Measurements from ENCODE around the gene CAPRIN2.

Gene CAPRIN2

GRCh38 chr12:30679241-30679640 is 75.5 kb downstream of the CAPRIN2 start:
- H3K27ac ChIP-seq = no peak overlapping the region
- no peak for TF ChIP-seq CTCF (conservative IDR thresholded peaks at IDR 0.05; ENCODE audit: low read depth)
- DNase-seq (ENCODE audit: low spot score) = no peak
- ChIA-PET CTCF (interaction anchor here (0.7 kb wide), 1 partner anchor 183 kb away, joined by 4 read pairs; no protein-coding TSS in a partner anchor), POLR2A (ENCODE audit: low non-redundant PET) (interaction anchor here (0.6 kb wide), 1 partner anchor 17 kb away, joined by 3 read pairs; the partner anchor contains the start of gene IPO8)

- no peak for TF ChIP-seq CTCF (conservative IDR thresholded peaks at IDR 0.05; ENCODE audit: low read depth)
- no peak for DNase-seq (ENCODE audit: low spot score)
- POLR2A ChIA-PET (ENCODE audit: low non-redundant PET) = no interaction called here
- CTCF ChIA-PET = no interaction called here
- H3K27ac ChIP-seq = no peak overlapping the region
Measured at GRCh38 chr12:30678221-30678620, 76.5 kb downstream of the CAPRIN2 start.

- H3K27ac ChIP-seq = no peak overlapping the region
- ChIA-PET CTCF (no interaction called here), POLR2A (ENCODE audit: low non-redundant PET) (no interaction called here)
- no peak for DNase-seq (ENCODE audit: low spot score)
- no peak for TF ChIP-seq CTCF (conservative IDR thresholded peaks at IDR 0.05; ENCODE audit: low read depth)
Measured at GRCh38 chr12:30661210-30661609, 93.5 kb downstream of the CAPRIN2 start.
